DND-41 (cell line): Measurements from ENCODE around the gene CTDP1.

Source experiments
- ATAC-seq: fragments of 200-7000 bp; cut with Tn5 transposase; 3 replicates; pipeline ENCODE4 v1.9.1; 2021; ENCODE audit warnings: low read depth; ENCODE audit not compliant: insufficient read depth
- DNase-seq: peaks from one replicate; pipeline ENCODE4 v3.0.0-alpha.2; 2020
- H2AFZ ChIP-seq: 2 replicates; pipeline ENCODE4 v1.6.0; 2012; ENCODE audit warnings: low read depth, low read length
- H3K27ac ChIP-seq: 2 replicates; pipeline ENCODE4 v1.5.1; 2012; ENCODE audit warnings: low read length, inconsistent platforms
- H3K27me3 ChIP-seq: fragments of 200-600 bp; sonication (generic); 2 replicates; pipeline ENCODE4 v1.6.0; 2012; ENCODE audit warnings: low read length, mild to moderate bottlenecking, inconsistent platforms; ENCODE audit not compliant: insufficient read depth, poor library complexity
- H3K36me3 ChIP-seq: 2 replicates; pipeline ENCODE4 v1.5.1; 2012; ENCODE audit warnings: low read length, inconsistent platforms; ENCODE audit not compliant: insufficient read depth
- H3K4me1 ChIP-seq: 2 replicates; pipeline ENCODE4 v1.5.1; 2012; ENCODE audit warnings: mild to moderate bottlenecking, low read length; ENCODE audit not compliant: insufficient read depth
- H3K4me2 ChIP-seq: 2 replicates; pipeline ENCODE4 v1.6.0; 2012; ENCODE audit warnings: mild to moderate bottlenecking, moderate library complexity, low read length, inconsistent platforms; ENCODE audit not compliant: insufficient read depth
- H3K4me3 ChIP-seq, 2 experiments: fragments of 200-600 bp in 1 of 2; shearing (Covaris generic) in 1 of 2; 2 replicates each; pipeline ENCODE4 v1.5.1; 2012 to 2016; ENCODE audit warnings: inconsistent platforms in 2 of 2, low read length in 2 of 2, mild to moderate bottlenecking in 2 of 2, low read depth in 1 of 2, moderate library complexity in 1 of 2
- H3K79me2 ChIP-seq: 2 replicates; pipeline ENCODE4 v1.6.0; 2012; ENCODE audit warnings: low read length, inconsistent platforms; ENCODE audit not compliant: insufficient read depth
- H3K9ac ChIP-seq: 2 replicates; pipeline ENCODE4 v1.6.0; 2012; ENCODE audit warnings: low read depth, mild to moderate bottlenecking, inconsistent platforms, low read length, moderate library complexity
- H3K9me3 ChIP-seq: 2 replicates; pipeline ENCODE4 v1.5.1; 2012; ENCODE audit warnings: low read length, moderate library complexity, mild to moderate bottlenecking, inconsistent platforms; ENCODE audit not compliant: insufficient read depth, severe bottlenecking
- H4K20me1 ChIP-seq: 2 replicates; pipeline ENCODE4 v1.6.0; 2012; ENCODE audit warnings: low read length; ENCODE audit not compliant: insufficient read depth
- EZH2 ChIP-seq: IDR thresholded peaks from 3 replicates; pipeline ENCODE4 v1.6.1; 2012; ENCODE audit warnings: borderline replicate concordance, low read depth, mild to moderate bottlenecking, moderate library complexity, low read length, inconsistent platforms; ENCODE audit not compliant: severe bottlenecking
- TF ChIP-seq, protein P1 (sequence below): IDR thresholded peaks from 2 replicates; pipeline ENCODE4 v1.5.1; 2012; ENCODE audit warnings: borderline replicate concordance, low read length, moderate library complexity, mild to moderate bottlenecking; ENCODE audit not compliant: poor library complexity, severe bottlenecking; ENCODE audit errors: extremely low read depth

The CTDP1 gene

DNA sequence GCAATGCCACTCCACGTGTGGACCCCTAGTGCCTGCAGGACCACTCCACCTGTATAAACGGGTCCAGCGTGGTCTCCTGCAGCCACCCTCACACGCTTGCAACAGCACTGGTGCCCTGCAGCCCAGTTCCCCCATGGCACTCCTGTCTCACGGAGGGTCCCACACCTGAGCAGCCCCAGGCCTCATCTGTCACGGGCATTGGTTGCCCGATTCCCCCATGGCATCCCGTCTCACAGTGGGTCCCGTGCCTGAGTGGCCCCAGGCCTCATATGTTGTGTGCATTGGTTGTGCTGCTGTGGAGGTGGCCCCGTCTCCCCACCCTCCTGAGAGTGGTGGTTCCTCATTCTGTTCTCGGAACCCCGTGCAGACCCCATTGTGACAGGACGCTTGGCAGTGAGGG lies 43.4 kb downstream of the CTDP1 start:
- H3K27ac ChIP-seq = no peak overlapping the region
- no peaks in the 10 kb centered on the region for H3K9me3 ChIP-seq
- no peaks in the 10 kb centered on the region for H3K4me1 ChIP-seq
- H3K9ac ChIP-seq = no peak overlapping the region
- DNase-seq = no peak
- no peak for ATAC-seq
- H4K20me1 ChIP-seq = peaks cover 52% of the 10 kb centered on the region
- H3K4me3 ChIP-seq = no peak overlapping the region
- no peak overlapping the region for H2AFZ ChIP-seq
- TF ChIP-seq EZH2 = no peak
- TF ChIP-seq, protein P1, sequence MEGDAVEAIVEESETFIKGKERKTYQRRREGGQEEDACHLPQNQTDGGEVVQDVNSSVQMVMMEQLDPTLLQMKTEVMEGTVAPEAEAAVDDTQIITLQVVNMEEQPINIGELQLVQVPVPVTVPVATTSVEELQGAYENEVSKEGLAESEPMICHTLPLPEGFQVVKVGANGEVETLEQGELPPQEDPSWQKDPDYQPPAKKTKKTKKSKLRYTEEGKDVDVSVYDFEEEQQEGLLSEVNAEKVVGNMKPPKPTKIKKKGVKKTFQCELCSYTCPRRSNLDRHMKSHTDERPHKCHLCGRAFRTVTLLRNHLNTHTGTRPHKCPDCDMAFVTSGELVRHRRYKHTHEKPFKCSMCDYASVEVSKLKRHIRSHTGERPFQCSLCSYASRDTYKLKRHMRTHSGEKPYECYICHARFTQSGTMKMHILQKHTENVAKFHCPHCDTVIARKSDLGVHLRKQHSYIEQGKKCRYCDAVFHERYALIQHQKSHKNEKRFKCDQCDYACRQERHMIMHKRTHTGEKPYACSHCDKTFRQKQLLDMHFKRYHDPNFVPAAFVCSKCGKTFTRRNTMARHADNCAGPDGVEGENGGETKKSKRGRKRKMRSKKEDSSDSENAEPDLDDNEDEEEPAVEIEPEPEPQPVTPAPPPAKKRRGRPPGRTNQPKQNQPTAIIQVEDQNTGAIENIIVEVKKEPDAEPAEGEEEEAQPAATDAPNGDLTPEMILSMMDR = no peak
- H3K4me2 ChIP-seq = no peak overlapping the region
- peaks cover 87% of the 10 kb centered on the region for H3K36me3 ChIP-seq
- peaks cover 53% of the 10 kb centered on the region for H3K79me2 ChIP-seq
- H3K27me3 ChIP-seq = no peaks in the 10 kb centered on the region

DNA sequence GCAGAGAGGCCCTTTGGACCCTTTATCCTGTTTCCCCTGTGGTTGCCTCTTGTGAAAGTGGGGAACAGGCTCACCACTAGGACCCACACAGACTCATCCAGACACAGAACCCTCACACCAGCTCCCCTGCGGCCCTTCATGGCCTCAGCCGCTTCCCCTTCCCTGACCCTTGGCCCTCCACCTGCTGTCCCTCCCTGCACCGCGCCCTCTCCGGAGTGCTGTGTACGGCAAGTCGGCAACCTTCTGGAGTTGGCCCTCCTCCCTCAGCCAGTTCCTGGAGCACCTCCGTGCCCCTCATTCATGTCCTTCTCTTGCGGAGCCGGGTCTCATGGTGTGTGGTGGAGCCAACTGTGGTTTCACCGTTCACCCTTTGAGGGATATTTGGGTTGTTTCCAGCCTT lies 44.0 kb downstream of the CTDP1 start:
- TF ChIP-seq, protein P1 = no peak
- no peak for TF ChIP-seq EZH2
- no peak for DNase-seq
- no peak overlapping the region for H3K4me3 ChIP-seq
- peaks cover 86% of the 10 kb centered on the region for H3K36me3 ChIP-seq
- no peak overlapping the region for H3K9ac ChIP-seq
- H4K20me1 ChIP-seq = peaks cover 52% of the 10 kb centered on the region
- no peak overlapping the region for H3K27ac ChIP-seq
- no peak overlapping the region for H3K4me2 ChIP-seq
- H3K27me3 ChIP-seq = no peaks in the 10 kb centered on the region
- no peaks in the 10 kb centered on the region for H3K9me3 ChIP-seq
- H3K4me1 ChIP-seq = no peaks in the 10 kb centered on the region
- no peak for ATAC-seq
- peaks cover 56% of the 10 kb centered on the region for H3K79me2 ChIP-seq
- no peak overlapping the region for H2AFZ ChIP-seq

DNA sequence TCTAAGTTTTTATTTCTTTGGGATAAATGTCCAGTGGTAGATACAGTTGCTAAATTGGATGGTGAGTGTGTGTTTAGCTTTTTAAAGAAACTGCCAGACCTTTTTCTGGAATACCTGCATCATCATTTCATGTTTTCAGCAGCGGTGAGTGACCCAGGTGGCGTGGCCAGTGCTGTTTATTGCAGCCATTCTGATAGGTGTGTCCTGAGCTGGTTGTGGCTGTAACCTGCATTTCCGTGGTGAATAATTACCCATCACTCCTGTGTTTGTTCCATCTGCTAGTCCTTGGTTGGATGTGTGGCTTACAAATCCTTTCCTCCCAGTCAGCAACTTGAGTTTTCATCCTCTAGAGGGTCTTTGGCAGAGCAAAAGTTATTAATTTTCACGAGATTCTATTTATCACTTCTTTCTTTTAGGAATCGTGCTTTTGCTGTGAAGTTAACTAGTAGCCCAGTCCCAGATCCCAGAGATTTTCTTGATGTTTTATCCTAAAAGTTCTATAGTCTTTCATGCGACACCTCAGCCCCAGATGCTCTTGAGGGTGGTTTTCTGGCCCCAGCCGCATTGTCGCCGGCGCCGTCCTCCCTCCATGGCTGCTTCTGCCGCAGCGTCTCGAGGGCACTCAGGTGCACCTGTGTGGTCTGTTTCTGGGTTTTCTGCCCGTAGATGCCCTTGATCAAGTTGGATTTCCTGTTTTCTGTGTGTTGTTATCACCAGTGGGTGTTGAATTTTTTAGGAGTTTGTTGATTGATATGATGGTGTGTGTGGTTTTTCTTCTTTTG lies 44.9 kb downstream of the CTDP1 start:
- H3K4me3 ChIP-seq = no peak overlapping the region
- peaks cover 56% of the 10 kb centered on the region for H3K79me2 ChIP-seq
- no peak overlapping the region for H3K27ac ChIP-seq
- H3K9me3 ChIP-seq = no peaks in the 10 kb centered on the region
- no peaks in the 10 kb centered on the region for H3K4me1 ChIP-seq
- no peak for TF ChIP-seq EZH2
- TF ChIP-seq, protein P1 = no peak
- H3K9ac ChIP-seq = no peak overlapping the region
- no peak overlapping the region for H2AFZ ChIP-seq
- DNase-seq = no peak
- peaks cover 86% of the 10 kb centered on the region for H3K36me3 ChIP-seq
- peaks cover 52% of the 10 kb centered on the region for H4K20me1 ChIP-seq
- H3K27me3 ChIP-seq = no peaks in the 10 kb centered on the region
- no peak for ATAC-seq
- H3K4me2 ChIP-seq = no peak overlapping the region
